Neural cell (in vitro differentiated cells): ENCODE data around the gene LHPP. TPM values are rescaled to one million over a fixed set of nuclear protein-coding genes. Genes with fewer than 3 reads are reported as not detected.

Experiments
- H2AFZ ChIP-seq: fragments of 200-600, 300-800 bp; sonication (generic), shearing (Covaris generic); 2 replicates; pipeline ENCODE4 v1.6.0; 2014; ENCODE audit warnings: low read depth, mild to moderate bottlenecking, antibody characterized with exemption, low read length, moderate library complexity
- H3F3A ChIP-seq: fragments of 200-600 bp; shearing (Covaris generic); 2 replicates; pipeline ENCODE4 v1.6.1; 2016; ENCODE audit warnings: mild to moderate bottlenecking, moderate library complexity, mixed read lengths, antibody characterized with exemption, low read length; ENCODE audit not compliant: insufficient read depth, poor library complexity, severe bottlenecking
- H3K27ac ChIP-seq: fragments of 200-600, 300-800 bp; sonication (generic), shearing (Covaris generic); 2 replicates; pipeline ENCODE4 v1.5.1; 2014; ENCODE audit warnings: mild to moderate bottlenecking, low read length, moderate library complexity
- H3K27me3 ChIP-seq: fragments of 300-800, 200-600 bp; sonication (generic), shearing (Covaris generic); 2 replicates; pipeline ENCODE4 v1.6.0; 2014; ENCODE audit warnings: mild to moderate bottlenecking, low read depth, low read length, moderate library complexity; ENCODE audit not compliant: insufficient read depth
- H3K36me3 ChIP-seq: fragments of 300-800, 200-600 bp; sonication (generic), shearing (Covaris generic); 2 replicates; pipeline ENCODE4 v1.5.1; 2014; ENCODE audit warnings: mild to moderate bottlenecking, antibody characterized with exemption, low read length, moderate library complexity; ENCODE audit not compliant: insufficient read depth
- H3K4me2 ChIP-seq: fragments of 300-800, 200-600 bp; sonication (generic), shearing (Covaris generic); 2 replicates; pipeline ENCODE4 v1.6.0; 2014; ENCODE audit warnings: mild to moderate bottlenecking, low read length
- H3K4me3 ChIP-seq: fragments of 300-800, 200-600 bp; sonication (generic), shearing (Covaris generic); 2 replicates; pipeline ENCODE4 v1.5.1; 2014; ENCODE audit warnings: mild to moderate bottlenecking, low read length, moderate library complexity
- H3K79me2 ChIP-seq: fragments of 200-600 bp; shearing (Covaris generic); replicated peaks from 2 replicates; pipeline ENCODE4 v1.6.0; 2014; ENCODE audit warnings: mild to moderate bottlenecking, low read length, moderate library complexity; ENCODE audit not compliant: insufficient read depth
- H3K9ac ChIP-seq: fragments of 300-800, 200-600 bp; sonication (generic), shearing (Covaris generic); 2 replicates; pipeline ENCODE4 v1.6.1; 2016; ENCODE audit warnings: mild to moderate bottlenecking, low read length, mixed read lengths
- H3K9me2 ChIP-seq: fragments of 200-600 bp; shearing (Covaris generic); 2 replicates; pipeline ENCODE4 v1.6.1; 2016; ENCODE audit warnings: mild to moderate bottlenecking, low read length, mixed read lengths; ENCODE audit not compliant: insufficient read depth
- H3K9me3 ChIP-seq: fragments of 200-600, 300-800 bp; sonication (generic), shearing (Covaris generic); 2 replicates; pipeline ENCODE4 v1.6.1; 2016; ENCODE audit warnings: mild to moderate bottlenecking, mixed run types, low read length, moderate library complexity, mixed read lengths
- H4K20me1 ChIP-seq: fragments of 200-600 bp; shearing (Covaris generic); 2 replicates; pipeline ENCODE4 v1.6.1; 2016; ENCODE audit warnings: mild to moderate bottlenecking, mixed run types; ENCODE audit not compliant: insufficient read depth
- CTCF ChIP-seq: fragments of 450-650 bp; IDR thresholded peaks from 2 replicates; pipeline ENCODE4 v1.5.1; 2014; ENCODE audit warnings: antibody characterized with exemption, mild to moderate bottlenecking, moderate library complexity; ENCODE audit not compliant: poor library complexity, severe bottlenecking
- EP300 ChIP-seq: fragments of 450-650 bp; conservative IDR thresholded peaks from 2 replicates; pipeline ENCODE4 v1.6.1; 2014; ENCODE audit warnings: antibody characterized with exemption, mild to moderate bottlenecking, moderate library complexity; ENCODE audit not compliant: poor library complexity, severe bottlenecking
- EZH2 ChIP-seq: fragments of 200-600, 300-800 bp; shearing (Covaris generic), sonication (generic); IDR thresholded peaks from 2 replicates; pipeline ENCODE4 v1.6.1; 2014; ENCODE audit warnings: antibody characterized with exemption, low read length, borderline replicate concordance, mild to moderate bottlenecking; ENCODE audit not compliant: insufficient read depth, poor library complexity, severe bottlenecking
- MXI1 ChIP-seq: fragments of 450-650 bp; conservative IDR thresholded peaks from 2 replicates; pipeline ENCODE4 v1.6.1; 2014; ENCODE audit warnings: antibody characterized with exemption, mild to moderate bottlenecking; ENCODE audit not compliant: poor library complexity, severe bottlenecking
- POLR2AphosphoS5 ChIP-seq: IDR thresholded peaks from 2 replicates; pipeline ENCODE4 v1.6.1; 2012
- RAD21 ChIP-seq: fragments of 450-650 bp; conservative IDR thresholded peaks from 2 replicates; pipeline ENCODE4 v1.6.1; 2014; ENCODE audit warnings: antibody characterized with exemption, mild to moderate bottlenecking, moderate library complexity
- REST ChIP-seq: IDR thresholded peaks from 2 replicates; pipeline ENCODE4 v1.6.1; 2012; ENCODE audit warnings: borderline replicate concordance
- SMC3 ChIP-seq: fragments of 450-650 bp; conservative IDR thresholded peaks from 2 replicates; pipeline ENCODE4 v1.6.1; 2014; ENCODE audit warnings: antibody characterized with exemption, mild to moderate bottlenecking, moderate library complexity; ENCODE audit not compliant: poor library complexity
- TAF1 ChIP-seq: IDR thresholded peaks from 2 replicates; pipeline ENCODE4 v1.6.1; 2012; ENCODE audit warnings: low read depth
- polyA plus RNA-seq: library from polyadenylated mRNA; depleted of rRNA; stranded (reverse); fragments of >200 nt; gene quantifications from 2 replicates; pipeline ENCODE4 v1.2.3, GENCODE V29; 2014

The LHPP gene
- polyA plus RNA-seq, 1 donor from 2014 or later = 16.0 TPM

- no peaks in the 10 kb centered on the region for H3K27me3 ChIP-seq
- no peak overlapping the region for H3K27ac ChIP-seq
- H3K36me3 ChIP-seq = no peaks in the 10 kb centered on the region
- H4K20me1 ChIP-seq = no peaks in the 10 kb centered on the region
- H3K4me3 ChIP-seq = no peak overlapping the region
- H3K9me2 ChIP-seq = no peaks in the 10 kb centered on the region
- no peaks in the 10 kb centered on the region for H3F3A ChIP-seq
- H3K79me2 ChIP-seq = no peaks in the 10 kb centered on the region
- no peak overlapping the region for H2AFZ ChIP-seq
- no peak overlapping the region for H3K9ac ChIP-seq
- H3K9me3 ChIP-seq = no peaks in the 10 kb centered on the region
- no peak for TF ChIP-seq SMC3
- no peak for TF ChIP-seq EP300
- no peak for TF ChIP-seq RAD21
- no peak for TF ChIP-seq REST
- no peak for TF ChIP-seq EZH2
- no peak for TF ChIP-seq CTCF
- no peak for TF ChIP-seq MXI1
- TF ChIP-seq POLR2AphosphoS5 = no peak
- TF ChIP-seq TAF1 = no peak
- no peak overlapping the region for H3K4me2 ChIP-seq
These were observed 62.3 kb downstream of the LHPP start for GRCh38 chr10:124523901-124524300.

GRCh38 chr10:124524991-124525653 is 63.5 kb downstream of the LHPP start:
- H3F3A ChIP-seq = no peaks in the 10 kb centered on the region
- no peak overlapping the region for H2AFZ ChIP-seq
- TF ChIP-seq MXI1 (no peak), SMC3 (no peak), TAF1 (no peak), REST (no peak), EP300 (no peak), EZH2 (no peak), RAD21 (no peak), POLR2AphosphoS5 (no peak), CTCF (no peak)
- H3K27ac ChIP-seq = no peak overlapping the region
- no peak overlapping the region for H3K9ac ChIP-seq
- no peak overlapping the region for H3K4me3 ChIP-seq
- no peaks in the 10 kb centered on the region for H3K27me3 ChIP-seq
- no peak overlapping the region for H3K4me2 ChIP-seq
- H3K36me3 ChIP-seq = no peaks in the 10 kb centered on the region
- no peaks in the 10 kb centered on the region for H3K79me2 ChIP-seq
- no peaks in the 10 kb centered on the region for H3K9me3 ChIP-seq
- H3K9me2 ChIP-seq = no peaks in the 10 kb centered on the region
- H4K20me1 ChIP-seq = no peaks in the 10 kb centered on the region
